K562 (cell line): ENCODE results near the gene TRAF5. TPM values are rescaled to one million over a fixed set of nuclear protein-coding genes. Genes with fewer than 3 reads are reported as not detected.

ENCODE experiments used
- CBX3 ChIP-seq, 2 experiments: IDR thresholded peaks; 1 replicate in 1 of 2; 2 replicates in 1 of 2; pipeline ENCODE4 v1.6.1; 2012; ENCODE audit warnings: inconsistent platforms in 2 of 2, low read length in 2 of 2, borderline replicate concordance in 1 of 2, control low read depth in 1 of 2
- NONO ChIP-seq, 2 experiments: fragments of 200-400 bp in 1 of 2; fragments of 450-650 bp in 1 of 2; formaldehyde crosslinking in 1 of 2; IDR thresholded peaks; 2 replicates each; pipeline ENCODE4 v1.6.1; 2017; ENCODE audit warnings: low read depth in 2 of 2, mild to moderate bottlenecking in 2 of 2, moderate library complexity in 2 of 2, low read length in 1 of 2
- SMARCC2 ChIP-seq: fragments of 450-650 bp; IDR thresholded peaks from 2 replicates; pipeline ENCODE4 v1.6.1; 2017; ENCODE audit warnings: antibody characterized with exemption, moderate library complexity, mild to moderate bottlenecking, low read depth
- ZBTB1 ChIP-seq: sonication (generic); formaldehyde crosslinking; IDR thresholded peaks from 2 replicates; pipeline ENCODE4 v1.8.1; 2023; ENCODE audit warnings: missing genetic modification reagents, low read depth, mild to moderate bottlenecking, borderline replicate concordance
- polyA plus RNA-seq, 8 experiments: library from polyadenylated mRNA; depleted of rRNA in 4 of 8; stranded (reverse) in 5 of 8; unstranded in 3 of 8; fragments of >200 nt; fragmentation: Nextera tagmentation in 2 of 8; fragmentation: Illumina TruSeq in 1 of 8; extraction: Ambion mirVana in 2 of 8; extraction: Trizol in 1 of 8; gene quantifications; 2 replicates each; pipeline versions ENCODE4 v1.2.1 to v1.2.3, GENCODE V29; 2011 to 2014; ENCODE audit warnings: inconsistent platforms in 1 of 8, missing spikeins in 1 of 8
- total RNA-seq, 7 experiments: library from RNA; depleted of rRNA in 6 of 7; stranded (reverse); fragments of >200 nt in 6 of 7; fragmentation: Illumina TruSeq in 2 of 7; extraction: Trizol in 2 of 7; gene quantifications; 2 replicates each; pipeline versions ENCODE4 v1.2.1 to v1.2.3, GENCODE V29; 2011 to 2021; ENCODE audit warnings: low replicate concordance in 1 of 7
- TF ChIP-seq, protein P1 (sequence below), 2 experiments: fragments of 450-650 bp; IDR thresholded peaks; 2 replicates each; pipeline ENCODE4 v1.6.1; 2018; ENCODE audit warnings: mild to moderate bottlenecking in 2 of 2, low read depth in 1 of 2; ENCODE audit not compliant: partially characterized antibody in 2 of 2
- TF ChIP-seq, protein P2 (sequence below): sonication (generic); formaldehyde crosslinking; IDR thresholded peaks from 2 replicates; pipeline ENCODE4 v1.8.0; 2022; ENCODE audit warnings: mild to moderate bottlenecking, missing genetic modification reagents
- TF ChIP-seq, protein P3 (sequence below), 3 experiments: fragments of 200-800 bp in 1 of 3; fragments of 250-450 bp in 1 of 3; fragments of 450-650 bp in 1 of 3; sonication (Bioruptor Pico) in 1 of 3; sonication (Bioruptor generic) in 1 of 3; formaldehyde crosslinking in 1 of 3; IDR thresholded peaks; 2 replicates each; pipeline versions ENCODE4 v1.6.1 to v1.8.0; 2016 to 2022; ENCODE audit warnings: mild to moderate bottlenecking in 2 of 3, missing genetic modification characterization in 2 of 3, missing compliant biosample characterization in 1 of 3, moderate library complexity in 1 of 3
- TF ChIP-seq, protein P4 (sequence below): IDR thresholded peaks from 2 replicates; pipeline ENCODE4 v1.6.1; 2014; ENCODE audit warnings: antibody characterized with exemption
- TF ChIP-seq, protein P5 (sequence below), 2 experiments: fragments of 250-450 bp in 1 of 2; fragments of 450-650 bp in 1 of 2; sonication (Bioruptor Pico) in 1 of 2; IDR thresholded peaks; 2 replicates each; pipeline versions ENCODE4 v1.6.1 to v1.8.0; 2016 to 2021; ENCODE audit warnings: mild to moderate bottlenecking in 2 of 2, moderate library complexity in 2 of 2, missing compliant biosample characterization in 1 of 2, missing genetic modification characterization in 1 of 2

Gene TRAF5
- total and polyA plus RNA-seq, 9 of the 15 experiments (the other 6 are each of a cell fraction or from before 2014, with no cell fraction given) = 2.0 to 9.3 (median 5.3) TPM

DNA sequence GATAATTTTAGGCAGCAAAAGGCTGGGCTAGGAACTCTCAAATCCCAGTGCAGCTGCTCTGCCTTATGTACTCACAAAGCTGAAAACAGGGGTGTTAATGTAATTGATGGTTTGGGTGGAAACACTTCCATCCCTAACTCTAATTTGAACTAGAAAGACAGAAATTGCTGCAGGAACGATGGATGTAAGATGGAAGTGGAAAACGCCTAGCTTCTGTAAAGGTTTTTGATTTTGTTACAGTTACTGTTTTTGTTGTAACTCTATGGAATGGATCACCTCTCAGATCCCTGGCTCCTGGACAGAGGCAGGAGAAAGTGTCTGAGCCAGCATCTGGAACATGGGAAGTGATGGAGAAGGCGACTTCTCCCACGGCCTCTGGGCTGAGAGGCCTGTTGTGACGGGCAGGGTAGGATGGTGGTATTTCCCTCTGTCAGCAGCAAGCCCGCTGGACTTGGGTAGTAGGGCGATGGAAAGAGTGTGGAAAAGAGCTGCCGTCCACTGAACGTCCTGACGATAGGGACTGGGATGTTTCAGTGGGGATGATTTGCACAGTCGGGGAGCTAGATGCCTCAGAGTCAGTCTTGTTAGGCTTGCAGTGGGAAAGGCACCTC, 1.6 kb downstream of the TRAF5 start (continued):
- TF ChIP-seq CBX3 (IDR thresholded peaks at IDR 0.05; ENCODE audit: borderline replicate concordance in 1 of 2, low read length in 2 of 2) = peak in 1 of 2 experiments; percentile 87; a peak in 1 of 3 replicates
- 0 out of 2 replicates have a peak, but pooled peaks have one; percentile 29 for TF ChIP-seq ZBTB1
- no peak for TF ChIP-seq SMARCC2
- TF ChIP-seq, protein P1, sequence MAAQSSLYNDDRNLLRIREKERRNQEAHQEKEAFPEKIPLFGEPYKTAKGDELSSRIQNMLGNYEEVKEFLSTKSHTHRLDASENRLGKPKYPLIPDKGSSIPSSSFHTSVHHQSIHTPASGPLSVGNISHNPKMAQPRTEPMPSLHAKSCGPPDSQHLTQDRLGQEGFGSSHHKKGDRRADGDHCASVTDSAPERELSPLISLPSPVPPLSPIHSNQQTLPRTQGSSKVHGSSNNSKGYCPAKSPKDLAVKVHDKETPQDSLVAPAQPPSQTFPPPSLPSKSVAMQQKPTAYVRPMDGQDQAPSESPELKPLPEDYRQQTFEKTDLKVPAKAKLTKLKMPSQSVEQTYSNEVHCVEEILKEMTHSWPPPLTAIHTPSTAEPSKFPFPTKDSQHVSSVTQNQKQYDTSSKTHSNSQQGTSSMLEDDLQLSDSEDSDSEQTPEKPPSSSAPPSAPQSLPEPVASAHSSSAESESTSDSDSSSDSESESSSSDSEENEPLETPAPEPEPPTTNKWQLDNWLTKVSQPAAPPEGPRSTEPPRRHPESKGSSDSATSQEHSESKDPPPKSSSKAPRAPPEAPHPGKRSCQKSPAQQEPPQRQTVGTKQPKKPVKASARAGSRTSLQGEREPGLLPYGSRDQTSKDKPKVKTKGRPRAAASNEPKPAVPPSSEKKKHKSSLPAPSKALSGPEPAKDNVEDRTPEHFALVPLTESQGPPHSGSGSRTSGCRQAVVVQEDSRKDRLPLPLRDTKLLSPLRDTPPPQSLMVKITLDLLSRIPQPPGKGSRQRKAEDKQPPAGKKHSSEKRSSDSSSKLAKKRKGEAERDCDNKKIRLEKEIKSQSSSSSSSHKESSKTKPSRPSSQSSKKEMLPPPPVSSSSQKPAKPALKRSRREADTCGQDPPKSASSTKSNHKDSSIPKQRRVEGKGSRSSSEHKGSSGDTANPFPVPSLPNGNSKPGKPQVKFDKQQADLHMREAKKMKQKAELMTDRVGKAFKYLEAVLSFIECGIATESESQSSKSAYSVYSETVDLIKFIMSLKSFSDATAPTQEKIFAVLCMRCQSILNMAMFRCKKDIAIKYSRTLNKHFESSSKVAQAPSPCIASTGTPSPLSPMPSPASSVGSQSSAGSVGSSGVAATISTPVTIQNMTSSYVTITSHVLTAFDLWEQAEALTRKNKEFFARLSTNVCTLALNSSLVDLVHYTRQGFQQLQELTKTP (IDR thresholded peaks at IDR 0.05; ENCODE audit: low read depth in 1 of 2, partially characterized antibody in 2 of 2) = no peak
- TF ChIP-seq, protein P2, sequence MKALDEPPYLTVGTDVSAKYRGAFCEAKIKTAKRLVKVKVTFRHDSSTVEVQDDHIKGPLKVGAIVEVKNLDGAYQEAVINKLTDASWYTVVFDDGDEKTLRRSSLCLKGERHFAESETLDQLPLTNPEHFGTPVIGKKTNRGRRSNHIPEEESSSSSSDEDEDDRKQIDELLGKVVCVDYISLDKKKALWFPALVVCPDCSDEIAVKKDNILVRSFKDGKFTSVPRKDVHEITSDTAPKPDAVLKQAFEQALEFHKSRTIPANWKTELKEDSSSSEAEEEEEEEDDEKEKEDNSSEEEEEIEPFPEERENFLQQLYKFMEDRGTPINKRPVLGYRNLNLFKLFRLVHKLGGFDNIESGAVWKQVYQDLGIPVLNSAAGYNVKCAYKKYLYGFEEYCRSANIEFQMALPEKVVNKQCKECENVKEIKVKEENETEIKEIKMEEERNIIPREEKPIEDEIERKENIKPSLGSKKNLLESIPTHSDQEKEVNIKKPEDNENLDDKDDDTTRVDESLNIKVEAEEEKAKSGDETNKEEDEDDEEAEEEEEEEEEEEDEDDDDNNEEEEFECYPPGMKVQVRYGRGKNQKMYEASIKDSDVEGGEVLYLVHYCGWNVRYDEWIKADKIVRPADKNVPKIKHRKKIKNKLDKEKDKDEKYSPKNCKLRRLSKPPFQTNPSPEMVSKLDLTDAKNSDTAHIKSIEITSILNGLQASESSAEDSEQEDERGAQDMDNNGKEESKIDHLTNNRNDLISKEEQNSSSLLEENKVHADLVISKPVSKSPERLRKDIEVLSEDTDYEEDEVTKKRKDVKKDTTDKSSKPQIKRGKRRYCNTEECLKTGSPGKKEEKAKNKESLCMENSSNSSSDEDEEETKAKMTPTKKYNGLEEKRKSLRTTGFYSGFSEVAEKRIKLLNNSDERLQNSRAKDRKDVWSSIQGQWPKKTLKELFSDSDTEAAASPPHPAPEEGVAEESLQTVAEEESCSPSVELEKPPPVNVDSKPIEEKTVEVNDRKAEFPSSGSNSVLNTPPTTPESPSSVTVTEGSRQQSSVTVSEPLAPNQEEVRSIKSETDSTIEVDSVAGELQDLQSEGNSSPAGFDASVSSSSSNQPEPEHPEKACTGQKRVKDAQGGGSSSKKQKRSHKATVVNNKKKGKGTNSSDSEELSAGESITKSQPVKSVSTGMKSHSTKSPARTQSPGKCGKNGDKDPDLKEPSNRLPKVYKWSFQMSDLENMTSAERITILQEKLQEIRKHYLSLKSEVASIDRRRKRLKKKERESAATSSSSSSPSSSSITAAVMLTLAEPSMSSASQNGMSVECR (CRISPR knock-in tag) = no peak
- TF ChIP-seq, protein P3, sequence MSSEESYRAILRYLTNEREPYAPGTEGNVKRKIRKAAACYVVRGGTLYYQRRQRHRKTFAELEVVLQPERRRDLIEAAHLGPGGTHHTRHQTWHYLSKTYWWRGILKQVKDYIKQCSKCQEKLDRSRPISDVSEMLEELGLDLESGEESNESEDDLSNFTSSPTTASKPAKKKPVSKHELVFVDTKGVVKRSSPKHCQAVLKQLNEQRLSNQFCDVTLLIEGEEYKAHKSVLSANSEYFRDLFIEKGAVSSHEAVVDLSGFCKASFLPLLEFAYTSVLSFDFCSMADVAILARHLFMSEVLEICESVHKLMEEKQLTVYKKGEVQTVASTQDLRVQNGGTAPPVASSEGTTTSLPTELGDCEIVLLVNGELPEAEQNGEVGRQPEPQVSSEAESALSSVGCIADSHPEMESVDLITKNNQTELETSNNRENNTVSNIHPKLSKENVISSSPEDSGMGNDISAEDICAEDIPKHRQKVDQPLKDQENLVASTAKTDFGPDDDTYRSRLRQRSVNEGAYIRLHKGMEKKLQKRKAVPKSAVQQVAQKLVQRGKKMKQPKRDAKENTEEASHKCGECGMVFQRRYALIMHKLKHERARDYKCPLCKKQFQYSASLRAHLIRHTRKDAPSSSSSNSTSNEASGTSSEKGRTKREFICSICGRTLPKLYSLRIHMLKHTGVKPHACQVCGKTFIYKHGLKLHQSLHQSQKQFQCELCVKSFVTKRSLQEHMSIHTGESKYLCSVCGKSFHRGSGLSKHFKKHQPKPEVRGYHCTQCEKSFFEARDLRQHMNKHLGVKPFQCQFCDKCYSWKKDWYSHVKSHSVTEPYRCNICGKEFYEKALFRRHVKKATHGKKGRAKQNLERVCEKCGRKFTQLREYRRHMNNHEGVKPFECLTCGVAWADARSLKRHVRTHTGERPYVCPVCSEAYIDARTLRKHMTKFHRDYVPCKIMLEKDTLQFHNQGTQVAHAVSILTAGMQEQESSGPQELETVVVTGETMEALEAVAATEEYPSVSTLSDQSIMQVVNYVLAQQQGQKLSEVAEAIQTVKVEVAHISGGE (CRISPR knock-in tag; IDR thresholded peaks at IDR 0.05) = no peak; a peak in 1 of 6 replicates
- TF ChIP-seq, protein P4, sequence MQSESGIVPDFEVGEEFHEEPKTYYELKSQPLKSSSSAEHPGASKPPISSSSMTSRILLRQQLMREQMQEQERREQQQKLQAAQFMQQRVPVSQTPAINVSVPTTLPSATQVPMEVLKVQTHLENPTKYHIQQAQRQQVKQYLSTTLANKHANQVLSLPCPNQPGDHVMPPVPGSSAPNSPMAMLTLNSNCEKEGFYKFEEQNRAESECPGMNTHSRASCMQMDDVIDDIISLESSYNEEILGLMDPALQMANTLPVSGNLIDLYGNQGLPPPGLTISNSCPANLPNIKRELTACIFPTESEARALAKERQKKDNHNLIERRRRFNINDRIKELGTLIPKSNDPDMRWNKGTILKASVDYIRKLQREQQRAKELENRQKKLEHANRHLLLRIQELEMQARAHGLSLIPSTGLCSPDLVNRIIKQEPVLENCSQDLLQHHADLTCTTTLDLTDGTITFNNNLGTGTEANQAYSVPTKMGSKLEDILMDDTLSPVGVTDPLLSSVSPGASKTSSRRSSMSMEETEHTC = no peak
- no peak for TF ChIP-seq NONO (IDR thresholded peaks at IDR 0.05; ENCODE audit: low read depth in 2 of 2, low read length in 1 of 2)
- TF ChIP-seq, protein P5, sequence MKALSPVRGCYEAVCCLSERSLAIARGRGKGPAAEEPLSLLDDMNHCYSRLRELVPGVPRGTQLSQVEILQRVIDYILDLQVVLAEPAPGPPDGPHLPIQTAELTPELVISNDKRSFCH (CRISPR knock-in tag; IDR thresholded peaks at IDR 0.05) = no peak
- TF ChIP-seq, protein P5 (tag; IDR thresholded peaks at IDR 0.05) = peak; percentile 21; the same call in 1 of the 2 replicates
